Stimulated activated naive CD4-positive, alpha-beta T cell treated with Interleukin-2 at 50 U/mL for 16 hours (primary cell): ENCODE results near the gene HDAC4.

Experiments used
- DNase-seq: peaks from one replicate; lab custom pipeline; 2025; lab: John Stamatoyannopoulos, UW

HDAC4 gene

DNA sequence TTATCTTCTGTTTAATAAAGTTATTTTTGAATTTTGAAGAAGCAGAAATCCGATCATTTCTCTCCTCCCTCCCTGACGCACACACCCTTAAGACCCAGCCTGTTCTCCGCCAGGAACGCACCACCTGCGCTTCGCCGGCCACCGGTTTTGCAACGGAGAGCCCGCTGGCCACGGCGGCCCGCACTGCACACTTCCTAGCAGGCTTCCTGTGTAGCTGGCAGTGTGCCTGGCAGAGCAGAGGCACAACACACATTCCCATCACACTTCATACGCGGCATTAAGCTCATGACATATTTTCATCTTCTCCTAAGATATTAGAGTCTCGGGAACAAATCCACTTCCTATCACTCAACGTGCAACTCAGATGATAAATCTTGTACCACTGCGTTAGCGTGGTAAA is 148.0 kb downstream of the HDAC4 start:
- DNase-seq: no peak

DNA sequence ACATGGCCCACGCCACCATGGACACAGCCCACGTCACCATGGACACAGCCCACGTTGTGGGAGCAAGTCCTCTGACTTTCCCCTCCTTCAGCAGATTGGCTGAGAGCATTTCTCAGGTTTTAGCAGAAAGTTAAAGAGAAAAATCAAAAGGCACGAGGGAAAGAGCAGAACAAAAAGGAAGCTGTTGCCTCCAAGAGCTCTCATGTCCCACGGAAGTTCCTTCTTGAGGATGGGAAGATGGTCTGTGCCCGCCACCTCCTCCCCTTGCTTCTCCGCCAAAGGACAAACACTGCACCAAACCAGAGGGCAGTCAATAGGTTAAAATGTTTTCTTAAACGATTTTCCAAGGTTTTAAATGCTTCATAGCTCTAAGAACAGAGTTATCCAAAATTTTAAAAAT is 148.4 kb downstream of the HDAC4 start:
- no peak for DNase-seq

DNA sequence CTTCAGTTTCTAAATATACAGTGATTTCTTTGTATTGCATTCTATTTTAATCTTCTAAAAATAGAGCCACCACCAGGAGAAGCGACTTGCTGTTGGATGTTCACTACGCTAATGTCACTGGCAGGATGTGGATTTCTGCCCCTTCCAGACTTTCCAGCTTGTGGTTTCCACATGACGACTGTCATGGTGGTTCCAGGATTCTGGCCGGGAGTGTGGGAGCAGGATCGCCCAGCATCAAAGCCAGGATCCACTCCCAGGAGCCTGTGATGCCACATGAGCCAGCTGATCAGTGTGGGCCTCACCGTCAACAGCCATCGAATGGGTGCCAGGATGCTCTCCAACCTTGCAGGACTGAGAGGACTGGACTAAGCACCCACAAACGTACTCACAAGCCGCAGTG is 148.8 kb downstream of the HDAC4 start:
- DNase-seq: no peak

DNA sequence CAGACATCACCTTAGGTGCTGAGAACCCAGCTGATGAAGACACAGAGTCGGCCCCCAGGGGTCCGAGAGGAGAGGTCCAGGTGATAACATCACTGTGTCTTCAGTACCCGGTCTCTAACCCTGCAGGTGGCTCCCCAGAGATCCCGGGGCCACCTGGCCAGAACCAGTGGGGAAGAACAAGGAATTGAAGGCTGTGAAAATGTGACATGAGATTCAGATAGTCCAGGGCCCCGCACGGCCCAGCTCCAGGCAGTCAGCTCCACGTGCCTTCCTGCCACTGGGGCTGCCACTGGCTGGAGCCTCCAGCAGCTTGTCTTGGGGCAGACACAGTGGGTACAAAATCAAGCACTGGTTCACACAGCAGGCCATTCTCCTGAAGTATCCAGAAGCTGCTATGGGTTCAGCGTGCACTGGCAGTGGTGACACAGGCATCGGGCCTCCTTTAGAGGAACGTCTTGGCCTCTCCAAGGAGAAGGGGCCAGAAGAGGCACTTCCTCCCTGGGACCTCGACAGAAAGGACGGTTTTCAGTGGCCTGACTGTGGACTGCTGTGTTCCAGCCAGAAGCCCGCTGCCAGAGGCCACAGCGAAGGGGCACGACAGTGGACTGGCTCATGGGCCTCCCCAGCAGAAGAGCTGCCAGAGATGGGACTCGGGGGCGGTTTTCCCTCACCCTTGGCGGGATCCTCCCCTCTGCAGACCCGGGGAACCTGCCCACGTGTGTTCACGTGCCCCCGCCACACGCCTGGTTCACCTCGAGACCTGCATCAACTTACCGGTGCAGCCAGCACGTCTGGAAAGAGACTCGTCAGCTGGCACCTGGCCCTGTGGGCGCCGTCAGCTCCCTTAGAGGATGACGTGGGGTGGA is 150.4 kb downstream of the HDAC4 start:
- DNase-seq: no peak

DNA sequence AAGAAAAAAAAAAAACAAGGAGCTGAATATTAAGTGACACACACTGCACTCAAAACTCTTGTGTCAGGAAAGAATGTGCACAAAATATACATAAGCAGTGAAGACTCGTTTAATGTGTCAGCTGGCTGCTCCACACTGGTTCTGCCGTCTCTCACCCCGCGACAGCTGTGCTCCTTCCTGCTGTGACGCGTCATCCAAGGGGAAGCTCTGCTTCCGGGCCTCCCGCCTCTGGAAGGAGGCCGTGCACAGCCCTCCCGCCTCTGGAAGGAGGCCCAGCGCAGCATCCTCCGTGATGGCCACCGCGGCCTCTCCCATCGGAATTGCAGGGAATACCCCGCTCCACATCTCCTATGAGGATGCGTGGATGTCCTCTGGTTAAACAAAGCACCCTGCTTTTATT is 151.0 kb downstream of the HDAC4 start:
- no peak for DNase-seq

DNA sequence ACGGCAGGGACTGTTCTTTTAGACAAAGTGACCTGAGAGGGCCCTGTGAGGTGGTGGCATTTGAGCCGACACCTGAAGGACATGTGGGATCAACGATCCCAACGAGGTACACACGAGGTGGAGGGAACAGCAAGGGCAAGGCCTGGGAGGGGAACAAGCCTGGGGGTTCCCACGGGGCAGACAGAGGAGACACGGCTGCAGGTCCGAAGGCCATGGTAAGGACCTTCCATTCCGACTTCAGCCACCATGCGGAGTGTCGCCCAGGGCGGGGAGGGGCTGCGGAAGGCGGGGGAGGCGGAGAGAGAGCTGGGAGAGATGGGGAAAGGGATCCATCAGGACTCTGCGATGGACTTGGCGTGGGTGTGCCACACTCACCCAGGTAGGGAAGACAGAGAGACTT is 151.8 kb downstream of the HDAC4 start:
- DNase-seq: no peak

DNA sequence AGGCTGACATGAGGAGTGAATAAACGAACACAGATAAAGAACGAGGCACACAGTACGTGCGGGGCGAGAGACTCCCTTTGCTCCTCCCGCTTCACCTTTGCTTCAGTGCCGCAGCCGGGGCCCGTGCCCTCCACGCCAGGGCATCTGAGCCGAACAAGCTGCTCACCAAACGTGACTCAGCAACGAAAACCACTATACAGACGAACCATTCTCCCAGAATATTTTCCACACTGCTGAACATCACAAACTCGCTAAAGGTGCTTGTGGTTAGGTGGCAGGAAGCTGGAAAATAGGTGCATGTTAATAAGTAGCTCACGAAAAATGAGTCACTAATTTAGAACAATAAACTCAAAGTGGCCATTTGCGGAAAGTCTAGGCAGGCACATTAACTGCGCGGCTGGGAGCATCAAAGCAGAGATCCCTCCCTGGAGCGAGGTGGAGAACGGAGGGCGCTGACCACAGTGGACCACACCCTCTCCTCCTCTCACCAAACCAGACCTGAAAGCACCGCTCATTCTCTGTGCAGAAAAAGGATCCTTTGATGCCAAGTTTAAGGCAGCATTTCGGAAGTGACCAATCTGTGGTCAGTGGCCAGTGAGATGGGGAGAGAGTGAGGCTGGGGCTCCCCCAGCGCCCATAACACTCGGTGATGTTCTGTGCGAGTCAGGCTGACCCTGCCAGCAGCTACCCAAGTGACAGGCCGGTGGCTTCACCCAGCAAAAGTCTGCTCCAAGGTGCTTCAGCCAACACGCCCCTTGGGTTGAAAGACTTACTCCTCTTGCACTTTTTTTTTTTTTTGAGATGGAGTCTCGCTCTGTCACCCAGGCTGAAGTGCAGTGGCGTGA is 153.2 kb downstream of the HDAC4 start:
- peak; percentile 23 for DNase-seq

DNA sequence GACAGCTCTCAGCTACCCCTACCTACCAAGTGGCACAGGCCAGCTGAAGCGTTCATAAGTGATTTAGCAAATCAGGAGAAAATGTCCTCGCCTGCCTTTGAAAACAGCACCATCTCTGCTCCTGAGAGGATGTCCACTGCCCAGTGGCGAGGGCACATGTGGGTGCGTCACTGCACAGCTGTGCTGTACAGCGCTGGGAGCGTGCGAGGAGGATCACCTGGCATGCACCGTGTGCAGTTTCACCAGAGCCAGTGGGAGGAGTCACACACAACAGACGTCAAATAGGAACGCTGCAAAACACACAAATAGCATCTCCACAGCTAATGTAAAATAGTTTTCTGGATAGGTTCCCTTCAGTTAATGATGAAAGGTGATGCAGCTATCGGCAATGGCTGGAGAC is 154.1 kb downstream of the HDAC4 start:
- DNase-seq: no peak

DNA sequence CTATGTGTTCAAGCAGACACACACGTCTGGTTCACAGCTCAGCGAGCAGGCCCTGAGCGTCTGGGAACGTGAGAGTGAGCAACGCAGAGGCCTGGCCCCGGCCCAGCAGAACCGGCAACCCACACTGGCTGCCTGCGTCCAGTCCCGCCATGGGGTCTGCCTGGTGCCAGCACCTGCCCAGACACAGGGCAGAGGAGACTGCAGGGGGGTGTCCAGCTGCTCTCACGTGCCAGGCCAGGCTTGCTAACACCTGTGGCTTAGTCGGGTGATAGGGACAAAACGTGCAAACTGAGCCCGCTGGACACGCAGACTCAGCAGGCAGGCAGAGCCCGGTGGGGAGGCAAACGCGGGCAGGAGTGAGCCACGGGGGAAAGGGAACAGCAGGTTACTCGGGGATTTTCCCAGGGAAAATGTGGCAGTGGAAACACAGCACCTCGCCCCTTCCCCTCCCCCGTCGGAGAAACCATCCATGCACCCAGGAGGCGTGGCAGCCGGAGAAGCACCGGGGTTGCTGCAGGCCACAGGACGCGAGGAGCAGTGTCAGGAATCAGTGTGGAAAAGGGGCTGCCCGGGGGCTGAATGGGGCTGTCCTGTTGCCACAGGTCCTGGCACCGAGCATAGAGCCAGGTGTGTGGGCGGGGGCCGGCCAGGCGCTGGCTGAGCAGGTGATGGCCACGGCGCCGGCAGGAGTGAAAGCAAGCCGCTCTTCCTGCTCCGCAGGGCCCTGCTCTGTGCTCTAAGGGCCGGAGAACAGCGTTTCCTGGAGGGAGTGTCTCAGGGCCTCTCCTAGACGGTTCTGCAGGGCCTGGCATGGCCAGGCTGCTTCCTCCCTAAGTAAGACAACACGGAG is 154.7 kb downstream of the HDAC4 start:
- DNase-seq: no peak

DNA sequence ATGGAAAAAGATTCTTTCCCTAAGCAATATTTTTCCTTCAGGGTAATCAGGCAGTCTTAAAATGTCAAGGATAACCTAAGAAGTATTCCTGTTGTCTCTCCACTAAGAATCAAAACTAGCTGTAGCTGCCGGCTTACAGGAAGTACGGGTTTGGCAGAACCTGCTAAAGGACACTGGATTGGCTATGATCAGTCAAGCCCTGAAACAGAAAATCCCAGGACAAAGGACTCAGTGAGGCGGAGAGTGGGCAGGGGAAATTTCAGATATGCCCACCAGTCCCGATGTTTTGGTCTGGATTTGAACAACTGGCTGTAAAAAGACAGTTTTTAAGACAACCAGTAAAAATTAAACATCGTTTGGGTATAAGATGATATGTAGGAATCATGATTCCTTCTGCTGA is 155.7 kb downstream of the HDAC4 start:
- no peak for DNase-seq

DNA sequence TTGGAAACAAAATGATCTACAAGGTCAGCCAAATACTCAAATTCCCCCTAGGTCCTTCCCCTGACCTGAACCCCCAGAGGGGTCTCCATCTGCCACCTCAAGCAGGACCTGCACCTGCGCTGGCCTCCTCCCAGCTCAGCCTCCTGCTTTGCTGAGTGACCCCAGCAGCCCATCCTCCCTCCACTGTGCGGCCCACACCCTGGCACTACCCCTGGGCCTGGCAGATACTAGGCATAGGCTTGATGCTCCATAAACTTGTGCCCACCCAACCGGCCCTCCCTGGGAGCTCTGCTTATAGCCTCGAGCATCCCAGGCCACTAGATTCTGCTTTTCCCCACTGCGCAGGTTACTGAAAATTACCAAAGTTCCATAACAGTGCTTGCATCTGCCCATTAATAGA is 156.2 kb downstream of the HDAC4 start:
- DNase-seq: no peak

DNA sequence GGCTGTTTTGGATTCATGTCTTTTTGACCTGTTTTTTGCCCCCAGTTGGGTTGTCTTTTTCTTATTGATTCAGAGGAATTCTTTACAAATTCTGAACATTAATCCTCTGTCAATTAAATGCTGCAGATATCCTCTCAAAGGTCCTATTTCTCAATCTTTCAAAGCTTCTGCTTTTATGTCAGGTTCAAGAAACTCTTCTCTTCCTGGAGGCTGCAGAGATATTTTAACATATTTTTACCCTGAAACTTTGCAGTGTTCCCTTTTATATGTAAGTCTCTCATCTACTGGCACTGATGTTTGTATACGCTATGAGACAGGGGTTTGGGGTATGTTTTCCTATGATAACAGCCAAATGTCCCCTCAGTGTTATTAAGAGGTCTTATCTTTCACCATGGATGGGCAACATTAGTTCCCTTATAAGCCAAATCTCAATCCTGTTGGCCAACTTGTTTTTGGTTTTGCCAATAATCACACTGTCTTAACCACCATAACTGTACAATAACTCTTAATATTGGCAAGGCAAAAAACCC is 159.3 kb downstream of the HDAC4 start:
- DNase-seq: no peak

DNA sequence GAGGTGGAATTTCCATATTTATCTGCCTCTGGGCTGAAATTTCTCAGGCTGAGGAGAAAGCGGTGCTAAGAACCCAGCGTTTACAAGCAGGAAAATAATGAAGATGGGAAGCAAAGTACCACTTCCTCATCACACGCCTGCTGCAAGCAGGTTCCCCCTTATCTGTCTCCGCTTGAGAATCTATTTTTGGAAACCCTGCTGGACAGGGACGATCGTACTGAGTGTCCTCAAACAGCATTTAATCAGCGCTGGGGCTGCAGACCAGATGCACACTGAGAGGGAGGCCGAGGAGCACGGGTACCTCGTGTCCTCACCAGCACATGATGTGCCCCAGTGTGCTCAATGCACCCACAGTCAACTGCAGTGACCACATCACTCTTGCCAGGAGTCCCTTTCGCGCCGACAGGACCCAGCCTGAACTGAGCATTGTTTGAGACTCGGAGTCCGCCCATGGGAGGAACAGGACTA is 160.4 kb downstream of the HDAC4 start:
- no peak for DNase-seq

DNA sequence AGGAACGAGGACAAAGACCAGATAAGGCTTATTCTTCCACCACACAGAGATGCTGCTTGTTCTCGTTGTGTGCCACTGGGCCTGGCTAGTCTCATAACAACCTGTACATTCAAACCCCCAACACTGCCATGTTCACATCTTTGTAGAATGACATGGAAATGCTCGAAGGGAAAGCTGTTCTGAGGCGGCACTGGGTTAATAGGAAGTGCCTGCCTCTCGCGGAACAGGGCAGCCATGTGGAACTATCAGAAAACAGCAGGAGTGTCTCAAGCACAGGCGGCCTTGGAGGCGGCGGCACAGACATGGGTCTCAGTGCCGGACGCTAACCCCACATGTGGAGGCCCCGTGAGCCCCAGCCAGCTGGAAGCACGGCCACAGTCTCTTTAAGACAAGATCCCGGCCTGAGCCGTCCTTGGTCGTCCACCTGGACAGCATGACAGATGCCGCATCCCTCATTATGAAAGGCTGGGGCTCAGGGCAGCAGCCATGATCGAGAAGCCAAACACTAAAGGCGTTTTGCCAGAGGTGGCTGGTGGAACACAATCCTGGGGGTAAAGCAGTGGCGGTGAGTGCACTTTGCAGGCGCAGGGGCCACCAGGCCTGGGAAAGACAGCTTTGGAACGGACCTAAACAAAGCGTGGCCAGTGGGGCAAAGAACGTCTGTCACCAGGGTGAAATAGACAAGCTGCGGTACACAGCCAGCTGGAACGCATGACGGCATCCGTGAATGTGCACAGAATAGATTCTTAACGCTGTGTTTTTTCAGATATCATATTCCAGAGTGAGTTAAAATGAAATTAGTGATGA is 161.0 kb downstream of the HDAC4 start:
- no peak for DNase-seq

DNA sequence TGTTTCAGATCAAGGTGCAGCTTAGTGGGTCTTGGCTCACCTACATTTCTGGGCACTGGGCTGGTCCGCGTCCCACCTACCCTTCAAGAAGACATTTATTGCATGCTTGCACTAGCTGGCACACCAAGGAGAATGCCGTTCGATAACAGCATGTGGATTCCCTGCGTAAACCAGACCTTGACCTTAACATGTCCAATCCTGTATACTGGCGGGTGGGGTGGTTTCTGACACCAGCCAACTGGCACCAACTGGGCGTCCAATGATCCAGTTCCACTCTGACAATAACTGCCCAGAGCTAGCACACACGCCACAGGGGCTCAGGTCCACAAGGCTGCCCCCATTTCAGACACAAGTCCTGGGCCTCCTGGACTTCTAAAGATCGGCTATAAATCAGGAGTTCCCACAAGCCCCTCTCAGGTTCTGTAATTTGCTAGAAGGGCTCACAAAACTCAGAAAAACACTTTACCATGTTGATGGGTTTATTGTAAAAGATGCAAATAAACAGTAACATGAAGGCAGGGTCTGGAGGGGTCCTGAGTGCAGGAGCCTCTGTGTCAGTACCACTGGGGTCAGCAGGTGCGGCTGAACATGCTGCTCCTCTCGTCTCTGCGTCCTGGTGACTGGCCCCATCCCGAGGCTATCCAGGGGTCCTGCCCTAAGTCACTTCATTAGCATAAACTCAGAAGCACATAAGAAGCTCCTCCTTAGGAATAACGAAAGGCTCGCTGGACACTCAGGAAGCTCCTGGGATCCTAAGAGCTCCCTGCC is 161.8 kb downstream of the HDAC4 start:
- DNase-seq: no peak

DNA sequence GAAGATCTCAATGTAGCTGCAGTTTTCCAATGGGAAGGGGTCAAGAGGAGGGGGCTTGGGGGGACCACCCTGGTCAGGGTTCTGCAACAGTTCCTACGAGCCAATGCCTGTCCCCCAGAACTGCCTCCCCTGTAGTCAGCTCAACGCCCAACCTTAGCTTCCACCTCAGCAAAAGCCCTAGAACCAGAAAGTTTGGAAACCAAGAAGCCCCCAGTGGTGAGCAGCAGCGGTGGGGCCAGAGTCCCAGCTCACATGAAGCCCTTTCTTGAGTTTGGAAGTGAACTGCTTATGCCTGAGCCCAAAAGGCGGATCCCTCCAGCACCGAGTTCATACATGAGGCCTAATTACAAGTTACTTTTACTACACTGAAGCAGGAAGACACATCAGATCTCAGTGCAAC is 162.4 kb downstream of the HDAC4 start:
- DNase-seq: no peak

DNA sequence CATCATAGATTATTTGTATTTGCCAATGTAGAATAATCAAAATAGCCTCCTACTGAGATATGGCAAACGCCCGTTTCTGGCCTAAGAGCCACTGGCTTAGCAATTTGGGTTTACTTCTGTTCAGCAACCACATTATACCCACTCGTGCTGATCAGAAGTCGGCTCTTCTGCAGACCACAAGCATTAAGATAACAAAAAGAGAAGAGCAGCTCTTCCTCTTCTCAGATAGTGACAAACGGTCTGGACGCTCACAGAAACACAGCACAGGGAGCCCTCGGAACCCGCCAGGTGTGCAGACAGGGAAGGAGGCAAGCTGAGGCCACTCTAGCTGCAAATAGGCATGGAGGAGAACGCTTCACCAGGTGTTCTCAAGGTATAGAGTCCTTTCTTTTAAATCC is 164.0 kb downstream of the HDAC4 start:
- no peak for DNase-seq

DNA sequence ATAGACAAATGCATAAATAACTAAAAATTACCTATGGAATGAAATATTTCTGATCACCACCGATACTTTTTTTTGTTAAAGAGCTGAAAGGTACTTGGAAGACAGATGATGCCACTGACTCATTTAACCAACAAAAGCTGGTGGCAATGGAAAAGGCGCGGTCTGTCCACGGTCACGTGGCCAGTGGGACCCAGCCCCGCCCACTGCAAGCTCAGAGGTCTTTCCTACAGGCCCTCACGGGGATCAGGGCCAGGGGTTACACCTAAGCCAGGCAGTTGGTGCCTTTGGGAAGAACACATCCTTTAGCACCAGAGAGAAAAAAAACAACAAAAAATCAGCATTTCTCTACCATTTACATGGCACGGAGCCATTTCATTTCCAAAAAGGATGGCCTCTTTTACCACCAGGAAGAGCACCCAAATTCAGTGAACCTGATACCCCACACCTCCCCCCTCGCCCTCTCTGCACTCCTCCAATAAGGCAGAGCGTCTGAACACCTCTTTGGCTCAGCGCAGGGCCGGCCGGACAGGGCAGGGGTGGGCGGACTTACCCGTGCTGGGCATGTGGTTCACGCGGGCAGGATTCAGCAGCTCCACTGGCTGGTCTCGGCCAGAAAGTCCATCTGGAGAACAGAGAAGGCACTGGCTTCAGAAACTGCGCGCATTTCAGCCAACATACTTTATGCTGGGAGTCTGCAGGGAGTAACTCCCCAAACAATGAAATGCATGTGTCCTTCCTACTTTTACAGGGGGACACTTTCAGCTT is 164.6 kb downstream of the HDAC4 start:
- no peak for DNase-seq

DNA sequence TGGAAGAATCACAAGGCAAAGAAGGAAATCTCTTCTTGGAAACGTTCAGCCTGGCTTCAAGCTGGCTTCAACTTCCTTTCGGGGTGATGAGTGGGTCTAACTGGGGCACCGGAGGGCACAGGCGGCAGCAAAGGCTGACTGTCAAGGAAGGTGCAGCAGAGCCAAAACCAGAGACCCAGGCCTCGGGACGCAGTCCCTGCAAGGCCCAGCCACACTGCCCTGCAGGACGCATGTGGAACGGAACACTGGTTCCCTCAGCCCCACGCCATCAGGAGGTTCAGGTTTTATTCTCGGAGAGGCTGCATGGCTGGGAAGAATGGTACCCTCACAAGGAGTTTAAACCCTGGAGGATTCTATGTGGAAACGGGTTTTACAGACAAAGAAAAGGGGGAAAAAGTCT is 165.5 kb downstream of the HDAC4 start:
- DNase-seq: no peak
